Sigmoid colon (tissue), 7 donors: ENCODE data around the gene CCNL1. TPM values are rescaled to one million over a fixed set of nuclear protein-coding genes. Genes with fewer than 3 reads are reported as not detected.
"Not testable (repeated sequence)": the region's sequence is repeated elsewhere in the genome, so short reads cannot be mapped to it uniquely, and the experiment has no call there.

Experiments
- DNase-seq: peaks from one replicate; pipeline ENCODE4 v3.0.0-alpha.2; 2019
- H3K27ac ChIP-seq, 4 donors: fragments of 200-600 bp; sonication (generic); one replicate each; pipeline ENCODE4 v1.5.1; 2016 to 2019; ENCODE audit warnings: mild to moderate bottlenecking in 1 of 4
- H3K27me3 ChIP-seq, 3 donors: fragments of 200-600 bp; sonication (generic); one replicate each; pipeline ENCODE4 v1.5.1; 2019; ENCODE audit warnings: mild to moderate bottlenecking in 1 of 3
- H3K36me3 ChIP-seq, 4 donors: fragments of 200-600 bp; sonication (generic); one replicate each; pipeline ENCODE4 v1.5.1; 2016 to 2019
- H3K4me1 ChIP-seq, 4 donors: fragments of 200-600 bp; sonication (generic); one replicate each; pipeline ENCODE4 v1.5.1; 2017 to 2019
- H3K4me3 ChIP-seq, 4 donors: fragments of 200-600 bp; sonication (generic); one replicate each; pipeline ENCODE4 v1.5.1; 2017 to 2019; ENCODE audit warnings: mild to moderate bottlenecking in 2 of 4, moderate library complexity in 1 of 4
- H3K9me3 ChIP-seq, 4 donors: fragments of 200-600 bp in 3 of 4; sonication (generic) in 3 of 4; one replicate each; pipeline versions ENCODE4 v1.5.1 to v1.6.1; 2013 to 2019
- EP300 ChIP-seq, 4 donors: sonication (generic); formaldehyde crosslinking; IDR thresholded peaks; one replicate each; pipeline ENCODE4 v1.6.1; 2017; ENCODE audit warnings: antibody characterized with exemption in 4 of 4
- POLR2A ChIP-seq, 2 donors: fragments of 450-650 bp; IDR thresholded peaks; one replicate each; pipeline ENCODE4 v1.6.1; 2016; ENCODE audit warnings: antibody characterized with exemption in 2 of 2, mild to moderate bottlenecking in 2 of 2, moderate library complexity in 2 of 2
- POLR2AphosphoS5 ChIP-seq, 4 donors: sonication (generic); formaldehyde crosslinking; IDR thresholded peaks; one replicate each; pipeline ENCODE4 v1.6.1; 2017; ENCODE audit warnings: antibody characterized with exemption in 4 of 4
- WGBS, 2 donors: extraction: QIAGEN DNeasy Blood & Tissue Kit; methylation state at CpG; one replicate each; pipeline ENCODE4 v1.1.7; 2013; 5-methylcytosine and 5-hydroxymethylcytosine counted together
- intact Hi-C: fragments of 100-400 bp; cut with DNase I; formaldehyde crosslinking; loops from one replicate; pipeline ENCODE4 v1.15.1; 2023
- polyA plus RNA-seq, 3 donors: library from polyadenylated mRNA; stranded (reverse); fragments of 200-250 nt; gene quantifications; one replicate each; pipeline ENCODE4 v1.2.3, GENCODE V29; 2013
- total RNA-seq, 4 donors: library from RNA; depleted of rRNA; stranded (reverse); fragments of >200 nt; gene quantifications; one replicate each; pipeline ENCODE4 v1.1.0, GENCODE V29; 2016
- TF ChIP-seq, protein P1 (sequence below), 4 experiments: fragments of 450-650 bp in 3 of 4; fragments of 200-600 bp in 1 of 4; IDR thresholded peaks; one replicate each; pipeline ENCODE4 v1.5.1; 2016 to 2019; ENCODE audit warnings: antibody characterized with exemption in 4 of 4, mild to moderate bottlenecking in 3 of 4, moderate library complexity in 2 of 4
- donor health status: healthy with polysubstance abuse.
- donor health status: Bipolar disorder and iron deficiency.
- donor health status: healthy.

Gene CCNL1
- total and polyA plus RNA-seq, 7 donors = 25.2 to 403 (median 110) TPM

DNA sequence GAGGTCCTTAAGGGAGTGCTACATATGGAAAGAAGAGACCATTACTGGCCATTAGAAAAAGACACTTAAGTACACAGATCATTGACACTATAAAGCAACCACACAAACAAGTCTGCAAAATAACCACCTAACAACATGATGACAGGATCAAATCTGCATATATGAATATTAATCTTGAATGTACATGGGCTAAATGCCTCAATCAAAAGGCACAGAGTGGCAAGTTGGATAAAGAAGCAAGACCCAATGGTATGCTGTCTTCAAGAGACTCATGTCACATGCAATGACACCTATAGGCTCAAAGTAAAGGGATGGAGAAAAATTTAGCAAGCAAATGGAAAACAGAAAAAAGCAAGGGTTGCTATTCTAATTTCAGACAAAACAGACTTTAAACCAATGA lies 28.4 kb upstream of the CCNL1 start:
- H3K27me3 ChIP-seq = no peaks in the 10 kb centered on the region
- intact Hi-C loops = no loop called here
- H3K36me3 ChIP-seq = peaks cover 0 to 12% (median 5%) of the 10 kb centered on the region in 4 donors
- H3K4me3 ChIP-seq = no peak overlapping the region
- no peaks in the 10 kb centered on the region for H3K4me1 ChIP-seq
- no peak for TF ChIP-seq EP300 (IDR thresholded peaks at IDR 0.05)
- TF ChIP-seq POLR2AphosphoS5 (IDR thresholded peaks at IDR 0.05) = no peak
- no peak for TF ChIP-seq POLR2A (IDR thresholded peaks at IDR 0.05)
- TF ChIP-seq, protein P1, sequence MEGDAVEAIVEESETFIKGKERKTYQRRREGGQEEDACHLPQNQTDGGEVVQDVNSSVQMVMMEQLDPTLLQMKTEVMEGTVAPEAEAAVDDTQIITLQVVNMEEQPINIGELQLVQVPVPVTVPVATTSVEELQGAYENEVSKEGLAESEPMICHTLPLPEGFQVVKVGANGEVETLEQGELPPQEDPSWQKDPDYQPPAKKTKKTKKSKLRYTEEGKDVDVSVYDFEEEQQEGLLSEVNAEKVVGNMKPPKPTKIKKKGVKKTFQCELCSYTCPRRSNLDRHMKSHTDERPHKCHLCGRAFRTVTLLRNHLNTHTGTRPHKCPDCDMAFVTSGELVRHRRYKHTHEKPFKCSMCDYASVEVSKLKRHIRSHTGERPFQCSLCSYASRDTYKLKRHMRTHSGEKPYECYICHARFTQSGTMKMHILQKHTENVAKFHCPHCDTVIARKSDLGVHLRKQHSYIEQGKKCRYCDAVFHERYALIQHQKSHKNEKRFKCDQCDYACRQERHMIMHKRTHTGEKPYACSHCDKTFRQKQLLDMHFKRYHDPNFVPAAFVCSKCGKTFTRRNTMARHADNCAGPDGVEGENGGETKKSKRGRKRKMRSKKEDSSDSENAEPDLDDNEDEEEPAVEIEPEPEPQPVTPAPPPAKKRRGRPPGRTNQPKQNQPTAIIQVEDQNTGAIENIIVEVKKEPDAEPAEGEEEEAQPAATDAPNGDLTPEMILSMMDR (IDR thresholded peaks at IDR 0.05) = no peak
- no peak for DNase-seq
- no peak overlapping the region for H3K27ac ChIP-seq
- H3K9me3 ChIP-seq = peaks cover 0 to 32% (median 3%) of the 10 kb centered on the region in 4 donors

DNA sequence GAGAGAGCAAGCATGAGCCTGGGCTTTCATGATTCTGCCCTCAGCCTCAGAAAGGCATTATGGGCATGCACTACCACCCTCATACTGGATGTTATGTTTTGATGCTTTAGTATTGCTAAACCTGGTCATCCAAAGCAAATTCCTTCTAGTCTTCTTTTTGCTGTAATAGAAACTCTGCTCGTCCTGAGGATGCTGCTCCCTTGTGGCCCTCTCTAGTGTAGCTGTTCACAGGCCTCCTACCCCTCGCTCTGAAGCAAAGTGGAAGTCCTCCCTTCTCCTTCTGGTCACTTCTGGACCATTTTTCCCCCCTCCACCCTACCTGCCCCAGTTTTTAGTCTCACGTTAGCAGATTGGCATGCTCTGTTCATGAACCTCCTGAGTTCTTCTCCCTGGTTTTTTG lies 22.9 kb upstream of the CCNL1 start:
- no peak for DNase-seq
- peaks cover 0 to 10% (median 0%) of the 10 kb centered on the region in 4 donors for H3K9me3 ChIP-seq
- no peaks in the 10 kb centered on the region for H3K27me3 ChIP-seq
- TF ChIP-seq EP300 (IDR thresholded peaks at IDR 0.05) (no peak), POLR2A (IDR thresholded peaks at IDR 0.05) (no peak)
- TF ChIP-seq, protein P1 (IDR thresholded peaks at IDR 0.05) = no peak
- intact Hi-C loops = no loop called here
- H3K4me1 ChIP-seq = no peaks in the 10 kb centered on the region
- H3K36me3 ChIP-seq = peaks cover 0 to 12% (median 5%) of the 10 kb centered on the region in 4 donors
- no peak overlapping the region for H3K4me3 ChIP-seq
- WGBS, 2 donors = 95 to 97% methylated on average over 3 of the region's 3 CpGs
- no peak overlapping the region for H3K27ac ChIP-seq

DNA sequence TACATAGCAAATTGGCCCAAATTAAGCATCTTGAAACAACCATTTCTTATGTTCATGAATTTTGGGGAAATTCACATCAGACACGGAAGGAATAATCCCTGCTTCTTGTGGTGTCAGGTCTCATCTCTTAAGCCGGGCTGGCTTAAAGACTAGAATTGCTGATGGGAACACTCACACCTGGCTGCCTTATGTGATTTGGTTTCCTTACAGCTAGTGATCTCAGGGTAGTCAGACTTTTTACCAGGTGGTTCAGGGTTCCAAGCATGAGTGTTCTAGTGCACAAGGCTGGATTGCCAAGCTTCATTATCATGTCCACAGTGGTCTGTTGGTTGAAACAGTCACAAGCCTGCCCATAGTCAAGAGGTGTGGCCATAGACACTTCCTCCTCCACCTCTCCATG lies 20.3 kb upstream of the CCNL1 start:
- Histone ChIP-seq H3K36me3 (peaks cover 0 to 6% (median 5%) of the 10 kb centered on the region in 4 donors), H3K27me3 (no peaks in the 10 kb centered on the region), H3K27ac (no peak overlapping the region), H3K9me3 (no peaks in the 10 kb centered on the region), H3K4me3 (no peak overlapping the region), H3K4me1 (peaks cover 0 to 17% (median 11%) of the 10 kb centered on the region in 4 donors)
- TF ChIP-seq POLR2AphosphoS5 (IDR thresholded peaks at IDR 0.05) = no peak
- TF ChIP-seq EP300 (IDR thresholded peaks at IDR 0.05) = no peak
- no peak for TF ChIP-seq POLR2A (IDR thresholded peaks at IDR 0.05)
- TF ChIP-seq, protein P1 (IDR thresholded peaks at IDR 0.05) = no peak
- no peak for DNase-seq
- WGBS, 2 donors = 97 to 98% methylated on average over 2 of the region's 2 CpGs
- intact Hi-C loops = no loop called here

DNA sequence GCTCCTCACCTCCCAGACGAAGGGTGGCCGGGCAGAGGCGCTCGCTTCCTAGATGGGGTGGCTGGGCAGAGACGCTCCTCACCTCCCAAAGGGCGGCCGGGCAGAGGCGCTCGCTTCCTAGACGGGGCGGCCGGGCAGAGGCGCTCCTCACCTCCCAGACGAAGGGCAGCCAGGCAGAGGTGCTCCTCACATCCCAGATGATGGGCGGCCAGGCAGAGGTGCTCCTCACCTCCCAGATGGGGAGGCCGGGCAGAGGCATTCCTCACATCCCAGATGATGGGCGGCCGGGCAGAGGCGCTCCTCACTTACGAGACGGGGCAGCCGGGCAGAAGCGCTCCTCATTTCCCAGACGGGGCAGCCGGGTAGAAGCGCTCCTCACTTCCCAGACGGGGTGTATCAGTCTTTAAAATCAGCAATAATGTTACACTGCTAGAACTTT lies 19.4 kb upstream of the CCNL1 start:
- Histone ChIP-seq H3K27me3 (no peaks in the 10 kb centered on the region), H3K4me1 (peaks cover 0 to 17% (median 12%) of the 10 kb centered on the region in 4 donors), H3K4me3 (no peak overlapping the region), H3K36me3 (no peaks in the 10 kb centered on the region), H3K27ac (no peak overlapping the region), H3K9me3 (no peaks in the 10 kb centered on the region)
- 97 to 98% methylated on average over 27 of the region's 27 CpGs for WGBS, 2 donors
- intact Hi-C loops = no loop called here
- no peak for DNase-seq
- no peak for TF ChIP-seq POLR2AphosphoS5 (IDR thresholded peaks at IDR 0.05)
- no peak for TF ChIP-seq POLR2A (IDR thresholded peaks at IDR 0.05)
- TF ChIP-seq EP300 (IDR thresholded peaks at IDR 0.05) = no peak
- TF ChIP-seq, protein P1 (IDR thresholded peaks at IDR 0.05) = no peak

DNA sequence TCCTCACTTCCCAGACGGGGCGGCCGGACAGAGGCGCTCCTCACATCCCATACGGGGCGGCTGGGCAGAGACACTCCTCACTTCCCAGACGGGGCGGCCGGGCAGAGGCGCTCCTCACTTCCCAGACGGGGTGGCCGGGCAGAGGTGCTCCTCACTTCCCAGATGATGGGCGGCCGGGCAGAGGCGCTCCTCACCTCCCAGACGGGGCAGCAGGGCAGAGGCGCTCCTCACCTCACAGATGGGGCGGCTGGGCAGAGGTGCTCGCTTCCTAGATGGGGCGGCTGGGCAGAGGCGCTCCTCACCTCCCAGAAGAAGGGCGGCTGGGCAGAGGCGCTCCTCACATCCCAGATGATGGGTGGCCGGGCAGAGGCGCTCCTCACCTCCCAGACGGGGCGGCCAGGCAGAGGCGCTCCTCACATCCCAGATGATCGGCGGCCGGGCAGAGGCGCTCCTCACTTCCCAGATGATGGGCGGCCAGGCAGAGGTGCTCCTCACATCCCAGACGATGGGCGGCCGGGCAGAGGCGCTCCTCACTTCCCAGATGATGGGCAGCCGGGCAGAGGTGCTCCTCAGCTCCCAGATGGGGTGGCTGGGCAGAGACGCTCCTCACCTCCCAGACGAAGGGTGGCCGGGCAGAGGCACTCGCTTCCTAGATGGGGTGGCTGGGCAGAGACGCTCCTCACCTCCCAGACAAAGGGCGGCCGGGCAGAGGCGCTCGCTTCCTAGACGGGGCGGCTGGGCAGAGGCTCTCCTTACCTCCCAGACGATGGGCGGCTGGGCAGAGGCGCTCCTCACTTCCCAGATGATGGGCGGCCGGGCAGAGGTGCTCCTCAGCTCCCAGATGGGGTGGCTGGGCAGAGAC lies 18.8 kb upstream of the CCNL1 start:
- 98 to 99% methylated on average over 54 of the region's 54 CpGs for WGBS, 2 donors
- peaks cover 0 to 23% (median 18%) of the 10 kb centered on the region in 4 donors for H3K4me1 ChIP-seq
- H3K4me3 ChIP-seq, intact Hi-C loops, DNase-seq, H3K36me3 ChIP-seq, H3K9me3 ChIP-seq, H3K27ac ChIP-seq, H3K27me3 ChIP-seq: not testable (repeated sequence)

DNA sequence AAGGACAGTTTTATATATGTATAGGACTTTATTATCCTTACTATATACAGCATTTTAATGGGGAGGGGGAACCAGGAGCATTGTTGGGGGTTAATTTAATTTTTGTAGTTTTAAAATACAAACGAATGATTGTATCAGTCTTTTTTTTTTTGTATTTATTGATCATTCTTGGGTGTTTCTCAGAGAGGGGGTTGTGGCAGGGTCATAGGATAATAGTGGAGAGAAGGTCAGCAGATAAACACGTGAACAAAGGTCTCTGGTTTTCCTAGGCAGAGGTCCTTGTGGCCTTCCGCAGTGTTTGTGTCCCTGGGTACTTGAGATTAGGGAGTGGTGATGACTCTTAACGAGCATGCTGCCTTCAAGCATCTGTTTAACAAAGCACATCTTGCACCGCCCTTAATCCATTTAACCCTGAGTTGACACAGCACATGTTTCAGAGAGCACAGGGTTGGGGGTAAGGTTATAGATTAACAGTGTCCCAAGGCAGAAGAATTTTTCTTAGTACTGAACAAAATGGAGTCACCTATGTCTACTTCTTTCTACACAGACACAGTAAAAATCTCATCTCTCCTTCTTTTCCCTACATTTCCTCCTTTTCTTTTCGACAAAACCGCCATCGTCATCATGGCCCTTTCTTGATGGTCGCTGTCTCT lies 18.0 kb upstream of the CCNL1 start:
- WGBS, 2 donors = 89 to 96% methylated on average over 8 to 9 of the region's 9 CpGs
- H3K27ac ChIP-seq, H3K36me3 ChIP-seq, H3K9me3 ChIP-seq, H3K4me3 ChIP-seq, H3K27me3 ChIP-seq, DNase-seq, intact Hi-C loops: not testable (repeated sequence)
- H3K4me1 ChIP-seq = peaks cover 0 to 24% (median 19%) of the 10 kb centered on the region in 4 donors
